Endothelial cell (in vitro differentiated cells): ENCODE measurements around the gene CRHR2. TPM values are rescaled to one million over a fixed set of nuclear protein-coding genes. Genes with fewer than 3 reads are reported as not detected.

Experiments used
- DNase-seq: peaks from one replicate; pipeline ENCODE4 v3.0.0; 2021; ENCODE audit warnings: low spot score
- H3K27ac Mint-ChIP-seq: one replicate; pipeline ENCODE4 v1.8.0; 2021; ENCODE audit warnings: mixed read lengths, inconsistent platforms; ENCODE audit not compliant: unreplicated experiment
- H3K27me3 Mint-ChIP-seq: one replicate; pipeline ENCODE4 v1.8.0; 2021; ENCODE audit warnings: mild to moderate bottlenecking, moderate library complexity, mixed read lengths, inconsistent platforms; ENCODE audit not compliant: unreplicated experiment
- H3K36me3 Mint-ChIP-seq: one replicate; pipeline ENCODE4 v1.8.0; 2021; ENCODE audit warnings: mild to moderate bottlenecking, low read depth, mixed read lengths, inconsistent platforms; ENCODE audit not compliant: unreplicated experiment
- H3K4me1 Mint-ChIP-seq: one replicate; pipeline ENCODE4 v1.8.0; 2021; ENCODE audit warnings: mild to moderate bottlenecking, mixed read lengths, inconsistent platforms; ENCODE audit not compliant: unreplicated experiment
- H3K4me3 Mint-ChIP-seq: one replicate; pipeline ENCODE4 v1.8.0; 2021; ENCODE audit warnings: mild to moderate bottlenecking, mixed read lengths, inconsistent platforms; ENCODE audit not compliant: unreplicated experiment
- H3K9me3 Mint-ChIP-seq: one replicate; pipeline ENCODE4 v1.8.0; 2021; ENCODE audit warnings: mixed read lengths, inconsistent platforms; ENCODE audit not compliant: unreplicated experiment
- total RNA-seq: library from RNA; stranded (reverse); fragmentation: NEBNext Ultra II Directional; extraction: Animal tissue kit (Norgen Biotek cat#: 25700); gene quantifications from one replicate; pipeline ENCODE4 v1.2.1, GENCODE V29; 2021; ENCODE audit not compliant: unreplicated experiment
- TF ChIP-seq, protein P1 (sequence below): fragments of 200-600 bp; sonication (generic); IDR thresholded peaks from one replicate; pipeline ENCODE4 v1.5.0; 2021; ENCODE audit warnings: antibody characterized with exemption; ENCODE audit not compliant: unreplicated experiment

Gene CRHR2
- total RNA-seq, 1 donor from 2014 or later = 0.38 TPM

DNA sequence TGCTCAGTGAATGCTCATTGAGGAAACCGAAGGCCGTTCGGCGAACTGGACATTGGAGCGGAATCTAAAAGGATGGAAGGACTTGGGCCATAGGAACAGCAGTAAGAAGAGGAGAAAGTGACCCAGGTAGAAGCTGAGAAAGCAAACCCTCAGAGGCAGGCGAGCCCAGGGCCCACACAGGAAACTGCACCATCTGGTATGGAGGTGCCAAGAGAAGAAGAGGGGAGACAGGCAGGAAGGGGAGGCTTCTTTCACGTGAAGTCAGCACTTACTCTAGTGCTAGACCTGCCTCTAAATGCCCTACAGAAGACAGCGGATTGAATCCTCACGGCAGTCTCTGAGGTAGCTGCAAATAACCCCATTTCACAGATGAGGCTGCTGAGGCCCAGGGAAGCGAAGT, 10.2 kb upstream of the CRHR2 start:
- Mint-ChIP-seq H3K4me1 (peaks cover 8% of the 10 kb centered on the region), H3K27me3 (peaks cover 3% of the 10 kb centered on the region), H3K27ac (no peak overlapping the region), H3K4me3 (no peak overlapping the region), H3K9me3 (no peaks in the 10 kb centered on the region), H3K36me3 (no peaks in the 10 kb centered on the region)
- TF ChIP-seq, protein P1, sequence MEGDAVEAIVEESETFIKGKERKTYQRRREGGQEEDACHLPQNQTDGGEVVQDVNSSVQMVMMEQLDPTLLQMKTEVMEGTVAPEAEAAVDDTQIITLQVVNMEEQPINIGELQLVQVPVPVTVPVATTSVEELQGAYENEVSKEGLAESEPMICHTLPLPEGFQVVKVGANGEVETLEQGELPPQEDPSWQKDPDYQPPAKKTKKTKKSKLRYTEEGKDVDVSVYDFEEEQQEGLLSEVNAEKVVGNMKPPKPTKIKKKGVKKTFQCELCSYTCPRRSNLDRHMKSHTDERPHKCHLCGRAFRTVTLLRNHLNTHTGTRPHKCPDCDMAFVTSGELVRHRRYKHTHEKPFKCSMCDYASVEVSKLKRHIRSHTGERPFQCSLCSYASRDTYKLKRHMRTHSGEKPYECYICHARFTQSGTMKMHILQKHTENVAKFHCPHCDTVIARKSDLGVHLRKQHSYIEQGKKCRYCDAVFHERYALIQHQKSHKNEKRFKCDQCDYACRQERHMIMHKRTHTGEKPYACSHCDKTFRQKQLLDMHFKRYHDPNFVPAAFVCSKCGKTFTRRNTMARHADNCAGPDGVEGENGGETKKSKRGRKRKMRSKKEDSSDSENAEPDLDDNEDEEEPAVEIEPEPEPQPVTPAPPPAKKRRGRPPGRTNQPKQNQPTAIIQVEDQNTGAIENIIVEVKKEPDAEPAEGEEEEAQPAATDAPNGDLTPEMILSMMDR = no peak
- no peak for DNase-seq

DNA sequence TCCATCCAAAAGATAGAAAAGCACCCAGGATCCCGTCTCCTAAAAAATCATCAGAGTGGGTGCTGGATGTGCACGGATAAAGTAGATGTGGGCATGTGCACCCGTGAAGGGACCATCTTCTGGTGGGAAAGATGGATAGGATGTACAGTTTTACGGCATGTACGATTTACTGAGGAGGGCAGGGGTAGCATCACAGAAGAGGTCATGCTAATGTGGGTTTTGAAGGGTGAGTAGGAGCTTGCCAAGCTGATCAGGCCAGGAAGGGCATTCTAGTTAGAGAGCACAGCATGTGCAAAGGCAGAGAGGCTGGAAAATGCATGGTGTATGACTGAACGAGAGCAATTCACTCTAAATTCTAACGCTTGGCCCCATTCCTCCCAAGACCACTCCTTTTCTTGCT, 7.8 kb upstream of the CRHR2 start:
- no peak overlapping the region for H3K4me3 Mint-ChIP-seq
- peaks cover 3% of the 10 kb centered on the region for H3K27me3 Mint-ChIP-seq
- no peak for DNase-seq
- no peaks in the 10 kb centered on the region for H3K36me3 Mint-ChIP-seq
- no peaks in the 10 kb centered on the region for H3K9me3 Mint-ChIP-seq
- peaks cover 5% of the 10 kb centered on the region for H3K4me1 Mint-ChIP-seq
- TF ChIP-seq, protein P1 = no peak
- peak overlapping the region; percentile 39 for H3K27ac Mint-ChIP-seq

DNA sequence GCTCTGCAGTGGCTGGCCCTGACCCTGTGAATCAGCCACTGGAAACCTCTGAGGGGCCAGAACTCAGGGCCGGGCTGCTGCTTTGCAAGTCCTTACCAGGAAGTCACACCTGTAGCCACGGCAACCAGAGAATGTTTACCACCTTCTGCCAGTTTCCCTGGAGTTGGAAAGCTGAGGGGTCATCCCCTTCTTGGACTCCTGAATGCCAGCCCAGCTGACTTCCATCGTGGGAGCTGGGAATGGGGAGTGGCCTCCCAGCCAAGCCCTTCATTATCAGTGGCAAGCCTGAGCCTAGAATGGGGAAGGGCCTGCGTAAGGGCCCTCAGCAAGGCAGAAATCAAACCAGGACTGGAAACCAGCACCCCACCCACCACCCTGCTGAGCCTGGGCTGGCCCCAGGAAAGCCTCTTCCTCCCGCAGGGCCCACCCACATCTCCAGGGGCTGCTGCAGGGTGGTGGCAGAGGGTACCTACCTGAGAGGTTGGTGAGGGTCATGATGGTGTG, 6.5 kb upstream of the CRHR2 start:
- TF ChIP-seq, protein P1 = no peak
- Mint-ChIP-seq H3K36me3 (no peaks in the 10 kb centered on the region), H3K4me1 (peaks cover 5% of the 10 kb centered on the region), H3K27me3 (peaks cover 3% of the 10 kb centered on the region), H3K4me3 (no peak overlapping the region), H3K27ac (no peak overlapping the region), H3K9me3 (no peaks in the 10 kb centered on the region)
- DNase-seq = peak; percentile 55

DNA sequence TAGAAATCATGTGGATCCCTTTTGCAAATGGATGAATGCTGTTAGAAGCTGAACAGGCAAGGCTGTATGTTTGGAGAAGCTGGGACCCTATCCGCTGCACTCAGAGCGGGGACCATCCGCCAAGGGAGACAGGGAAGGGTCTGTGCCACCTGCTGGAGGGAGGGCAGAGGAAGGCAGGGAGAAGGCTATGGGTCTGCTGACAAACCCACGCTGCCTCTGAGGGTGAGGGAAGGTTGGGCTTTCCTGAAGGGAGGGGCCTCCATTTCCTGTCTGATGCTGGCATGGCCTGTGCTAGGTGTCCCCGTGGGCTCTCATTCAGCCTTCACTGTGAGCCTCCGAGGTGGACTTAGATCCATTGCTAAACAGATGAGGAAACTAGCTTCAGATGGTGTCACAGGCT, 5.3 kb upstream of the CRHR2 start:
- TF ChIP-seq, protein P1 = no peak
- no peak overlapping the region for H3K27ac Mint-ChIP-seq
- H3K4me1 Mint-ChIP-seq = peaks cover 9% of the 10 kb centered on the region
- no peaks in the 10 kb centered on the region for H3K9me3 Mint-ChIP-seq
- H3K36me3 Mint-ChIP-seq = no peaks in the 10 kb centered on the region
- peaks cover 5% of the 10 kb centered on the region for H3K27me3 Mint-ChIP-seq
- DNase-seq = no peak
- no peak overlapping the region for H3K4me3 Mint-ChIP-seq

DNA sequence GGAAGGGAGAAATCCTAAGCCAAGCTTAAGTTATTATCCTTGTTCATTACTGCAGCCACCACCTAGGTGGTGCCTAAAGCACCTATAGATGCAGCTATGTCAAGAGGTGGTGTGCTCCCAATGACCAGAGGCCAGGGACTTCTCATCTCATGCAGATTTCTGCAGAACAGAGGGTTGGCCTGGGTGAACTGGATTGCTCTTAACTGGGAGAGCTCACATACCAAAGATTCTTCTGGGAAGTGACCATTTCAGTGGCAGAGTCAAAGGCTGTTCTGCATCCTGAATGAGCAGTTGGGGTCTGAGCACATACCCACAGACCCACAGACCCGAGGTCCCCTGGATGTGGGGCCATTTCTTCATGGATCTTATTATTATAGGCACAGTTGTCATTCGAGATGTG, 2.1 kb upstream of the CRHR2 start:
- Mint-ChIP-seq H3K27ac (no peak overlapping the region), H3K27me3 (peaks cover 10% of the 10 kb centered on the region), H3K9me3 (no peaks in the 10 kb centered on the region), H3K4me1 (peaks cover 28% of the 10 kb centered on the region), H3K36me3 (no peaks in the 10 kb centered on the region), H3K4me3 (no peak overlapping the region)
- TF ChIP-seq, protein P1 = no peak
- no peak for DNase-seq
